Measurements from ENCODE around the gene PRKCA.
"Not testable (repeated sequence)": the region's sequence is repeated elsewhere in the genome, so short reads cannot be mapped to it uniquely, and the experiment has no call there.

PRKCA gene

DNA sequence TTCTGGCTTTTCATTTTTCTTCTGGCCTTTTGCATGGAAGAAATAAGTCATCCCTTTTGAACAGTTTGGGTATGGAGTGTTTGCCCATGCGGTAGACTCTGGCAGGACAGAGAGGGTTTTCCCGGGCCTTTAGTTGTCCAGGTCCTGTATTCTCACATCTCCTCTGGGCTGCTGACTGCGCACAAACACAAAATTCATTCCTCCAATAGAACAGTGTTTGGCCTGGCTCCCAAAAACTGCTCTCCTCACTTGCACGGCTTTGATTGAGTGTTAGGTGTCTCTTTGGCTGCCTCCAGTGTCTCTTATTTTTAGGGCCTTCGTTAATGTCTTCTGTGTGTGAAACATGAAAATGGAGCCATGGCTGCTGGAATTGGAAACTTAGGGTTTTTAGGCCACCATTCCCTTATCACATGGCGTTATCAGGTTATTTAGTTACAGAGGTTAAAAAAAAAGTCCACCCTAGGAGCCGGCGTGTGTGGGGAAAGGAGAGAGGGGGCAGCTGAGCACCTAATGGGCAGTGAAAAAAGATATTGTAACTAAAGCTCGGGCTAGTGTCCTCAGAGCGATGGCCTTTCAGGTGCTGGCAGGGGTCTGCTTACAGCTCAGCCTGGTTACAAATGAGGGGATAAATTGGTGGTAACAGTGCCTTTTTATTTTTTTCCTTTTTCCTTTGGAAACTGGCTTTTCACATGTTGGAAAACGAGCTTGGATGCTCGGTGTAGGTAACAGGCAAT, 47.3 kb downstream of the PRKCA start:
- Histone ChIP-seq H2BK120ac (ENCODE audit: low read depth, low read length) (no peak overlapping the region), H3K4ac (ENCODE audit: low read length) (no peak overlapping the region), H2BK15ac (ENCODE audit: low read length) (no peak overlapping the region), H2BK5ac (ENCODE audit: low read length) (no peak overlapping the region), H2AK5ac (ENCODE audit: low read depth, low read length) (no peak overlapping the region), H3K4me1 (ENCODE audit: control insufficient read depth in 2 of 2, insufficient read depth in 1 of 2, low read depth in 1 of 2, low read length in 2 of 2) (peaks cover 5 to 8% of the 10 kb centered on the region in 2 donors), H2AFZ (ENCODE audit: low read length) (no peak overlapping the region), H4K91ac (ENCODE audit: low read depth, low read length, poor library complexity) (no peak overlapping the region), H3K4me2 (ENCODE audit: insufficient read depth, low read length, poor library complexity, severe bottlenecking) (no peak overlapping the region), H3K9me3 (replicated peaks in 1 of 2; ENCODE audit: control insufficient read depth in 2 of 2, insufficient read depth in 1 of 2, low read depth in 1 of 2, low read length in 2 of 2) (no peaks in the 10 kb centered on the region), H4K8ac (ENCODE audit: low read depth, low read length) (no peak overlapping the region), H3K79me1 (ENCODE audit: low read depth, low read length) (no peaks in the 10 kb centered on the region), H3K4me3 (ENCODE audit: low read length in 2 of 2) (no peak overlapping the region), H3K27ac (replicated peaks; ENCODE audit: low read length) (no peak overlapping the region), H3K27me3 (ENCODE audit: control insufficient read depth in 3 of 3, insufficient read depth in 3 of 3, low read depth in 1 of 3, low read length in 3 of 3) (peaks cover 0 to 2% (median 0%) of the 10 kb centered on the region in 3 experiments), H3K18ac (ENCODE audit: low read length) (no peak overlapping the region), H3K14ac (ENCODE audit: low read length) (no peak overlapping the region), H3K9ac (ENCODE audit: low read depth, low read length, poor library complexity) (no peak overlapping the region), H2BK12ac (ENCODE audit: low read length) (no peak overlapping the region), H3K36me3 (replicated peaks in 1 of 2; ENCODE audit: control insufficient read depth in 2 of 2, insufficient read depth in 2 of 2, low read length in 2 of 2) (no peaks in the 10 kb centered on the region), H3K23ac (ENCODE audit: low read depth, low read length, poor library complexity) (no peak overlapping the region)
- no CpG with 5 or more reads among the region's 12 CpGs for WGBS, 2 donors (ENCODE audit: extremely low coverage in 2 of 2, insufficient read length in 2 of 2, insufficient replicate concordance in 1 of 2)
- DNase-seq (ENCODE audit: low spot score) = no peak

- not testable (repeated sequence) for H2BK120ac ChIP-seq (ENCODE audit: low read depth, low read length); H3K27ac ChIP-seq (replicated peaks; ENCODE audit: low read length); H2AFZ ChIP-seq (ENCODE audit: low read length); H3K4me1 ChIP-seq (ENCODE audit: control insufficient read depth in 2 of 2, insufficient read depth in 1 of 2, low read depth in 1 of 2, low read length in 2 of 2); H3K4ac ChIP-seq (ENCODE audit: low read length); H3K9ac ChIP-seq (ENCODE audit: low read depth, low read length, poor library complexity); H2BK12ac ChIP-seq (ENCODE audit: low read length); H4K91ac ChIP-seq (ENCODE audit: low read depth, low read length, poor library complexity); H3K4me3 ChIP-seq (ENCODE audit: low read length in 2 of 2); H4K8ac ChIP-seq (ENCODE audit: low read depth, low read length); H3K36me3 ChIP-seq (replicated peaks in 1 of 2; ENCODE audit: control insufficient read depth in 2 of 2, insufficient read depth in 2 of 2, low read length in 2 of 2); DNase-seq (ENCODE audit: low spot score); H2BK15ac ChIP-seq (ENCODE audit: low read length); H2BK5ac ChIP-seq (ENCODE audit: low read length); H3K18ac ChIP-seq (ENCODE audit: low read length); H3K23ac ChIP-seq (ENCODE audit: low read depth, low read length, poor library complexity); H2AK5ac ChIP-seq (ENCODE audit: low read depth, low read length); H3K79me1 ChIP-seq (ENCODE audit: low read depth, low read length); H3K4me2 ChIP-seq (ENCODE audit: insufficient read depth, low read length, poor library complexity, severe bottlenecking); H3K9me3 ChIP-seq (replicated peaks in 1 of 2; ENCODE audit: control insufficient read depth in 2 of 2, insufficient read depth in 1 of 2, low read depth in 1 of 2, low read length in 2 of 2); H3K14ac ChIP-seq (ENCODE audit: low read length); H3K27me3 ChIP-seq (ENCODE audit: control insufficient read depth in 3 of 3, insufficient read depth in 3 of 3, low read depth in 1 of 3, low read length in 3 of 3)
- no CpG with 5 or more reads among the region's 10 CpGs for WGBS, 2 donors (ENCODE audit: extremely low coverage in 2 of 2, insufficient read length in 2 of 2, insufficient replicate concordance in 1 of 2)
Observed at GRCh38 chr17:66350576-66350975, 48.2 kb downstream of the PRKCA start.

GRCh38 chr17:66351033-66351432, 48.6 kb downstream of the PRKCA start:
- no peak overlapping the region for H2BK120ac ChIP-seq (ENCODE audit: low read depth, low read length)
- no peak overlapping the region for H3K4me2 ChIP-seq (ENCODE audit: insufficient read depth, low read length, poor library complexity, severe bottlenecking)
- no peak overlapping the region for H3K27ac ChIP-seq (replicated peaks; ENCODE audit: low read length)
- no peaks in the 10 kb centered on the region for H3K9me3 ChIP-seq (replicated peaks in 1 of 2; ENCODE audit: control insufficient read depth in 2 of 2, insufficient read depth in 1 of 2, low read depth in 1 of 2, low read length in 2 of 2)
- H4K91ac ChIP-seq (ENCODE audit: low read depth, low read length, poor library complexity) = no peak overlapping the region
- no peak overlapping the region for H2AK5ac ChIP-seq (ENCODE audit: low read depth, low read length)
- no CpG with 5 or more reads among the region's 5 CpGs for WGBS, 2 donors (ENCODE audit: extremely low coverage in 2 of 2, insufficient read length in 2 of 2, insufficient replicate concordance in 1 of 2)
- H3K36me3 ChIP-seq (replicated peaks in 1 of 2; ENCODE audit: control insufficient read depth in 2 of 2, insufficient read depth in 2 of 2, low read length in 2 of 2) = no peaks in the 10 kb centered on the region
- peaks cover 0 to 2% (median 0%) of the 10 kb centered on the region in 3 experiments for H3K27me3 ChIP-seq (ENCODE audit: control insufficient read depth in 3 of 3, insufficient read depth in 3 of 3, low read depth in 1 of 3, low read length in 3 of 3)
- H3K4me3 ChIP-seq (ENCODE audit: low read length in 2 of 2) = no peak overlapping the region
- H3K4me1 ChIP-seq (ENCODE audit: control insufficient read depth in 2 of 2, insufficient read depth in 1 of 2, low read depth in 1 of 2, low read length in 2 of 2) = peaks cover 5 to 8% of the 10 kb centered on the region in 2 donors
- H3K18ac ChIP-seq (ENCODE audit: low read length) = peak overlapping the region; percentile 3
- H3K79me1 ChIP-seq (ENCODE audit: low read depth, low read length) = no peaks in the 10 kb centered on the region
- no peak overlapping the region for H3K23ac ChIP-seq (ENCODE audit: low read depth, low read length, poor library complexity)
- H3K4ac ChIP-seq (ENCODE audit: low read length) = no peak overlapping the region
- H2BK5ac ChIP-seq (ENCODE audit: low read length) = no peak overlapping the region
- H2AFZ ChIP-seq (ENCODE audit: low read length) = no peak overlapping the region
- no peak overlapping the region for H4K8ac ChIP-seq (ENCODE audit: low read depth, low read length)
- no peak overlapping the region for H3K9ac ChIP-seq (ENCODE audit: low read depth, low read length, poor library complexity)
- no peak overlapping the region for H3K14ac ChIP-seq (ENCODE audit: low read length)
- H2BK15ac ChIP-seq (ENCODE audit: low read length) = no peak overlapping the region
- no peak overlapping the region for H2BK12ac ChIP-seq (ENCODE audit: low read length)
- no peak for DNase-seq (ENCODE audit: low spot score)

- no peak overlapping the region for H4K91ac ChIP-seq (ENCODE audit: low read depth, low read length, poor library complexity)
Observed at GRCh38 chr17:66351701-66352100, 49.3 kb downstream of the PRKCA start.

More at GRCh38 chr17:66351701-66352100, 49.3 kb downstream of the PRKCA start:
- H3K27me3 ChIP-seq (ENCODE audit: control insufficient read depth in 3 of 3, insufficient read depth in 3 of 3, low read depth in 1 of 3, low read length in 3 of 3) = peaks cover 0 to 2% (median 0%) of the 10 kb centered on the region in 3 experiments
- no peak overlapping the region for H3K27ac ChIP-seq (replicated peaks; ENCODE audit: low read length)
- DNase-seq (ENCODE audit: low spot score) = no peak
- no peak overlapping the region for H2BK120ac ChIP-seq (ENCODE audit: low read depth, low read length)
- no peak overlapping the region for H2BK12ac ChIP-seq (ENCODE audit: low read length)
- H3K23ac ChIP-seq (ENCODE audit: low read depth, low read length, poor library complexity) = no peak overlapping the region
- H2BK15ac ChIP-seq (ENCODE audit: low read length) = no peak overlapping the region
- no peaks in the 10 kb centered on the region for H3K79me1 ChIP-seq (ENCODE audit: low read depth, low read length)
- no peak overlapping the region for H3K4me3 ChIP-seq (ENCODE audit: low read length in 2 of 2)
- H3K18ac ChIP-seq (ENCODE audit: low read length) = no peak overlapping the region
- no peak overlapping the region for H2AFZ ChIP-seq (ENCODE audit: low read length)
- H2AK5ac ChIP-seq (ENCODE audit: low read depth, low read length) = no peak overlapping the region
- no CpG with 5 or more reads among the region's 6 CpGs for WGBS, 2 donors (ENCODE audit: extremely low coverage in 2 of 2, insufficient read length in 2 of 2, insufficient replicate concordance in 1 of 2)
- peaks cover 5 to 8% of the 10 kb centered on the region in 2 donors for H3K4me1 ChIP-seq (ENCODE audit: control insufficient read depth in 2 of 2, insufficient read depth in 1 of 2, low read depth in 1 of 2, low read length in 2 of 2)
- H4K8ac ChIP-seq (ENCODE audit: low read depth, low read length) = no peak overlapping the region
- H2BK5ac ChIP-seq (ENCODE audit: low read length) = no peak overlapping the region
- H3K9me3 ChIP-seq (replicated peaks in 1 of 2; ENCODE audit: control insufficient read depth in 2 of 2, insufficient read depth in 1 of 2, low read depth in 1 of 2, low read length in 2 of 2) = no peaks in the 10 kb centered on the region
- no peak overlapping the region for H3K14ac ChIP-seq (ENCODE audit: low read length)
- H3K4me2 ChIP-seq (ENCODE audit: insufficient read depth, low read length, poor library complexity, severe bottlenecking) = no peak overlapping the region
- H3K36me3 ChIP-seq (replicated peaks in 1 of 2; ENCODE audit: control insufficient read depth in 2 of 2, insufficient read depth in 2 of 2, low read length in 2 of 2) = no peaks in the 10 kb centered on the region
- H3K4ac ChIP-seq (ENCODE audit: low read length) = no peak overlapping the region
- H3K9ac ChIP-seq (ENCODE audit: low read depth, low read length, poor library complexity) = no peak overlapping the region

Data from neuronal stem cell (in vitro differentiated cells).